Endodermal cell (in vitro differentiated cells): ENCODE results near the gene SORCS2. TPM values are rescaled to one million over a fixed set of nuclear protein-coding genes. Genes with fewer than 3 reads are reported as not detected.

ENCODE experiments used
- DNase-seq: peaks from one replicate; pipeline ENCODE4 v3.0.0-alpha.2; 2017
- H3K27ac ChIP-seq: 2 replicates; pipeline ENCODE4 v1.5.1; 2013; ENCODE audit warnings: mild to moderate bottlenecking, low read depth, low read length, moderate library complexity
- H3K27me3 ChIP-seq: 2 replicates; pipeline ENCODE4 v1.6.1; 2013; ENCODE audit warnings: mild to moderate bottlenecking, low read length, moderate library complexity; ENCODE audit not compliant: insufficient read depth, control insufficient read depth, poor library complexity, severe bottlenecking
- H3K36me3 ChIP-seq: 2 replicates; pipeline ENCODE4 v1.7.0; 2013; ENCODE audit warnings: mild to moderate bottlenecking, low read length, moderate library complexity; ENCODE audit not compliant: control insufficient read depth, insufficient read depth
- H3K4me1 ChIP-seq: one replicate; pipeline ENCODE4 v1.7.0; 2013; ENCODE audit warnings: low read length; ENCODE audit not compliant: control insufficient read depth, insufficient read depth
- H3K4me3 ChIP-seq: 2 replicates; pipeline ENCODE4 v1.5.1; 2013; ENCODE audit warnings: mild to moderate bottlenecking, low read length, moderate library complexity
- H3K9ac ChIP-seq: 2 replicates; pipeline ENCODE4 v1.6.1; 2013; ENCODE audit warnings: mild to moderate bottlenecking, low read length, moderate library complexity; ENCODE audit not compliant: poor library complexity, severe bottlenecking; ENCODE audit errors: extremely low read depth
- H3K9me3 ChIP-seq: 2 replicates; pipeline ENCODE4 v1.6.1; 2013; ENCODE audit warnings: mild to moderate bottlenecking, low read length, moderate library complexity; ENCODE audit not compliant: control insufficient read depth
- H3K27ac Mint-ChIP-seq: 2 replicates; pipeline ENCODE4 v1.8.0; 2020; ENCODE audit warnings: mixed read lengths
- H3K27me3 Mint-ChIP-seq: 2 replicates; pipeline ENCODE4 v1.8.0; 2021; ENCODE audit warnings: mild to moderate bottlenecking, mixed read lengths; ENCODE audit not compliant: insufficient read depth
- H3K36me3 Mint-ChIP-seq: 2 replicates; pipeline ENCODE4 v1.8.0; 2020; ENCODE audit warnings: low read depth, mixed read lengths
- H3K4me1 Mint-ChIP-seq: 2 replicates; pipeline ENCODE4 v1.8.0; 2020; ENCODE audit warnings: mixed read lengths
- H3K4me3 Mint-ChIP-seq: 2 replicates; pipeline ENCODE4 v1.8.0; 2020; ENCODE audit warnings: mild to moderate bottlenecking, moderate library complexity, mixed read lengths
- H3K9me3 Mint-ChIP-seq: 2 replicates; pipeline ENCODE4 v1.8.0; 2020; ENCODE audit warnings: mild to moderate bottlenecking, mixed read lengths
- CTCF ChIP-seq: fragments of 200-600 bp; sonication (generic); conservative IDR thresholded peaks from 2 replicates; pipeline ENCODE4 v1.5.0; 2021; ENCODE audit warnings: antibody characterized with exemption, mild to moderate bottlenecking
- WGBS, 2 experiments: methylation state at CpG; one replicate each; pipeline versions ENCODE4 v1.1.5 to v1.1.7; 2013; ENCODE audit warnings: missing lambda C conversion rate in 2 of 2, mixed read lengths in 1 of 2; ENCODE audit not compliant: insufficient coverage in 1 of 2, insufficient read length in 1 of 2; 5-methylcytosine and 5-hydroxymethylcytosine counted together
- total RNA-seq, 2 donors: library from RNA; stranded (reverse); fragmentation: NEBNext Ultra II Directional in 1 of 2; extraction: Animal tissue kit (Norgen Biotek cat#: 25700) in 1 of 2; gene quantifications; 2 replicates in 1 of 2; 3 replicates in 1 of 2; pipeline ENCODE4 v1.2.1, GENCODE V29; 2021

Gene SORCS2
- total RNA-seq, 2 donors from 2014 or later: 1.4 to 1.9 TPM

DNA sequence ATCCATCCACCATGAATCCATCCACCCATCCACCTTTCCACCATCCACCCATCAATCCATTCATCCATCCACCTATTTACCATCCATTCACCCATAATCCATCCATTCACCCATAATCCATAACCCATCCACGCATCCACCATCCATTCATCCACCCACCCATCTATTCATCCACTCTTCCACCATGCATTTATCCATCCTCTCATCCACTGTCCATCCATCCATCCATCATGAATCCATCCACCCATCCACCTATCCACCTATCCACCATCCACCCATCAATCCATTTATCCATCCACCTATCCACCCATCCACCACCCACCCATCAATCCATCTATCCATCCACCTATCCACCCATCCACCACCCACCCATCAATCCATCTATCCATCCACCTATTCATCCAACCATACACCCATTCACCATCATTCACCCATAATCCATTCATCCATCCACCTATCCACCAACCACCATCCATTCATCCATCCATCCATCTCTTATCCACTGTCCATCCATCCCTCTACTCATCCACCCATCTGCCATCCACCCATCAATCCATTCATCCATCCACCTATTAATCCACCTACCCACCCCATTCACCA is 422.1 kb downstream of the SORCS2 start:
- H3K27me3 Mint-ChIP-seq: no peaks in the 10 kb centered on the region
- H3K9ac ChIP-seq: no peak overlapping the region
- no peaks in the 10 kb centered on the region for H3K9me3 ChIP-seq
- no peaks in the 10 kb centered on the region for H3K4me1 ChIP-seq
- peaks cover 8% of the 10 kb centered on the region for H3K27me3 ChIP-seq
- no peak overlapping the region for H3K4me3 Mint-ChIP-seq
- WGBS, 2 experiments: 82 to 90% methylated on average over 1 of the region's 1 CpG
- no peak for TF ChIP-seq CTCF
- H3K4me3 ChIP-seq: no peak overlapping the region
- no peak overlapping the region for H3K27ac ChIP-seq
- H3K36me3 ChIP-seq: no peaks in the 10 kb centered on the region
- no peaks in the 10 kb centered on the region for H3K9me3 Mint-ChIP-seq
- H3K36me3 Mint-ChIP-seq: no peaks in the 10 kb centered on the region
- no peaks in the 10 kb centered on the region for H3K4me1 Mint-ChIP-seq
- DNase-seq: no peak
- H3K27ac Mint-ChIP-seq: no peak overlapping the region

GRCh38 chr4:7616193-7616592 is 423.9 kb downstream of the SORCS2 start:
- 83 to 88% methylated on average over 1 to 3 of the region's 3 CpGs for WGBS, 2 experiments
- no peak overlapping the region for H3K27ac Mint-ChIP-seq
- H3K4me1 Mint-ChIP-seq: no peaks in the 10 kb centered on the region
- no peaks in the 10 kb centered on the region for H3K9me3 ChIP-seq
- H3K9ac ChIP-seq: no peak overlapping the region
- H3K36me3 Mint-ChIP-seq: no peaks in the 10 kb centered on the region
- H3K9me3 Mint-ChIP-seq: no peaks in the 10 kb centered on the region
- no peak for TF ChIP-seq CTCF
- H3K4me1 ChIP-seq: no peaks in the 10 kb centered on the region
- H3K4me3 ChIP-seq: no peak overlapping the region
- H3K27me3 Mint-ChIP-seq: no peaks in the 10 kb centered on the region
- H3K27me3 ChIP-seq: peaks cover 8% of the 10 kb centered on the region
- no peak for DNase-seq
- H3K27ac ChIP-seq: no peak overlapping the region
- H3K36me3 ChIP-seq: no peaks in the 10 kb centered on the region
- H3K4me3 Mint-ChIP-seq: no peak overlapping the region

DNA sequence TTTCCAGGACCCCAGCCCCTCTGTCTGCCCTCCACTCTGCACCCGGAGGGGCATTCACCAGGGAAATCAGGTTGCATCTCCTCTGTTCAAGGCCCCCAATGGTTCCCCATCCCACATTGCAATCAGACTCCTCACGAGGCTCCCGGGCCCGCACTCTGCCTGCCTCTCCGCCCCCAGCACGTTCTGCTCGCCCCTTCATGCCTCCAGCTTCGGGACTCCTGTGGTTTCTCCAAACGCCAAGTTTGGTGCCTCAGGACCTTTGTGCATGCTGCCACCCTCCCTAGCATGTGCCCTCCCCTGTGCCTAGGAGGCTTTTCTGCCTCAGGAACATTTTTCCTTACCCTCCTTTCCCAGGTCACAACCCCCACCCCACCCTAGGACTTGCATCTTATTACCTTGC is 426.0 kb downstream of the SORCS2 start:
- no peaks in the 10 kb centered on the region for H3K9me3 ChIP-seq
- no peak overlapping the region for H3K9ac ChIP-seq
- H3K9me3 Mint-ChIP-seq: no peaks in the 10 kb centered on the region
- H3K4me3 ChIP-seq: no peak overlapping the region
- TF ChIP-seq CTCF: no peak
- no peak overlapping the region for H3K27ac ChIP-seq
- 81 to 90% methylated on average over 9 of the region's 9 CpGs for WGBS, 2 experiments
- H3K4me1 ChIP-seq: no peaks in the 10 kb centered on the region
- peaks cover 2% of the 10 kb centered on the region for H3K27me3 Mint-ChIP-seq
- no peaks in the 10 kb centered on the region for H3K36me3 ChIP-seq
- H3K4me1 Mint-ChIP-seq: no peaks in the 10 kb centered on the region
- H3K27me3 ChIP-seq: peaks cover 8% of the 10 kb centered on the region
- no peaks in the 10 kb centered on the region for H3K36me3 Mint-ChIP-seq
- DNase-seq: no peak
- H3K27ac Mint-ChIP-seq: no peak overlapping the region
- no peak overlapping the region for H3K4me3 Mint-ChIP-seq
